ENCODE results near the gene CRNKL1.
"Not testable (repeated sequence)": the region's sequence is repeated elsewhere in the genome, so short reads cannot be mapped to it uniquely, and the experiment has no call there.

CRNKL1 gene

DNA sequence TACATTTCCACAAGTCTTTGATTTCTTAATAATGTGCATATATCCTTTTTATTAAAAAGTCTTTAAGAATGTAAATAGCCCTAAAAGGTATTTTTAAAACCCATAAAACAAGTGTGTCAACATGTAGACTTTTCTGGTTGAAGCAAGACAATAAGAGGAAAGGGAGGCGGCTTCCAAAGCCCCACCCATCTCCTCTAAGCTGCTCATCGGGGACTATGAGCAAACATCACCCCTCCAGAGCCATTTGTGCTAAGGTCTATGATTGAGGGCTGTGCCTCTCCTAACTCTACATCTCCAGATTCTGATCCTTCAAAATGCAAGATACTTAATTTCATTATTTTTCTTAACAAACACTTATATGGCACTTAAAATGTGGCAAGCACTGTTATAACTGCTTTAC, 37.6 kb downstream of the CRNKL1 start:
- intact Hi-C loops (cut with DNase I): loop anchor here (5.0 kb wide), 1 partner anchor 38 kb away; the partner anchor contains the start of genes CFAP61 and CRNKL1
- no peak for DNase-seq

DNA sequence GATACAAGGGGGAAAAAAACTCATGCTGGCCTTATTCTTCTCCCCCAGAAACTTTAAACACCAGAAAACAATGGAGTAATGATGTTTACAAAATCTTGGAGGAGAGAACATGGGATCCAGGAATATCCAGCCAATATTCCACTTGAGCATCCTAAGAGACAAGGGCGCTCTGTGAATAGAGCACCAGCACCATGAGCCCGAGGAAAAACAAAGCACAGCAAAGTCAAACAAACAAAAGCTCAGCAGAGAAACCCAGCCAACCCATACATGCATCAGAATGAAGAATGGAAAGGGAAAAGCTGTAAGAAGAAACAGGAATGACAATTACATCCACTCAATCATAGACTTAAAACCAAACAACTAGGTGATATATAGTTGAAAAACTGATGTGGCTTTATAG, 39.7 kb downstream of the CRNKL1 start:
- intact Hi-C loops (cut with DNase I): no loop called here
- DNase-seq: peak in 1 of 10 donors; percentile 34

DNA sequence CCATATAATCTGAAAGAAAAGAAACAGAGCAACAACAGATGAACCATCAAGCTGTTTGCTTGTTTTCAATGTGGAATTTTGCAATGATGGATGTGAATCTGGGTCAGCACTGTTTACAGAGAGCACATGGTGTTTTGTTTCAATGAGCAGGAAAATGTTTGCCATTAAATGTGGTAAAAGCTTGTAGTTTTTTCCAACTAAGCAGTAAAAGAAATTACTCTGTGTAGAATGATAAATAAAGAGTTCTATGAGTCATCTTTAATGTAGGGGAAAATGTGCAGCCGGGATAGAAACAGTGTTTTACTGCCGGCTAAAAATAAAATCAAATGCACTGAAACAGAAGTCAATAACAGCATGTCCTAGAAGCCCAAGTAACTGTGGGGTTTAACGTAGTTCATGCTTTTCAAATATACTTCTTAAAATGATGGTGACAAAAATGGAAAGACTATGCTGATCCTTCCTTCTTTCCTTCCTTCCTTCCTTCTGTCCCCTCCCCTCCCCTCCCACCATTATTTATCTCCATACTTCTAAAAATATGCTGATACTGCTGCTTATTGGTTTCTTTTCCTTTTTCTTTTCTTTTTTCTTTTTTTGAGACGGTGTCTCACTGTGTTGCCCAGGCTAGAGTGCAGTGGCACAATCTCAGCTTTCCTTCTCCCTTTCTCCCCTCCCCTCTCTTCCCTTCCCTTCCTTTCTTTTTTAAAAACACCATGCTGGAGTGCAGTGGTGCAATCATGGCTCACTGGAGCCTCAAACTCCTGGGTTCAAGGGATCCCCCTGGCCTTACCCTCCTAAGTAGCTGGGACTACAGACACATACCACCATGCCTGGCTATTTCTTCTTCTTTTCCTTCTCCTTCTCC, 41.4 kb downstream of the CRNKL1 start:
- intact Hi-C loops (cut with DNase I): no loop called here
- DNase-seq: no peak

- intact Hi-C loops (cut with DNase I): no loop called here
- DNase-seq: no peak
These were observed 42.4 kb downstream of the CRNKL1 start for GRCh38 chr20:20009784-20010253.

GRCh38 chr20:20005342-20005741, 46.9 kb downstream of the CRNKL1 start:
- DNase-seq: no peak
- intact Hi-C loops (cut with DNase I): no loop called here

- DNase-seq; intact Hi-C loops (cut with DNase I): not testable (repeated sequence)
These were observed 48.3 kb downstream of the CRNKL1 start for GRCh38 chr20:20003955-20004322.

DNA sequence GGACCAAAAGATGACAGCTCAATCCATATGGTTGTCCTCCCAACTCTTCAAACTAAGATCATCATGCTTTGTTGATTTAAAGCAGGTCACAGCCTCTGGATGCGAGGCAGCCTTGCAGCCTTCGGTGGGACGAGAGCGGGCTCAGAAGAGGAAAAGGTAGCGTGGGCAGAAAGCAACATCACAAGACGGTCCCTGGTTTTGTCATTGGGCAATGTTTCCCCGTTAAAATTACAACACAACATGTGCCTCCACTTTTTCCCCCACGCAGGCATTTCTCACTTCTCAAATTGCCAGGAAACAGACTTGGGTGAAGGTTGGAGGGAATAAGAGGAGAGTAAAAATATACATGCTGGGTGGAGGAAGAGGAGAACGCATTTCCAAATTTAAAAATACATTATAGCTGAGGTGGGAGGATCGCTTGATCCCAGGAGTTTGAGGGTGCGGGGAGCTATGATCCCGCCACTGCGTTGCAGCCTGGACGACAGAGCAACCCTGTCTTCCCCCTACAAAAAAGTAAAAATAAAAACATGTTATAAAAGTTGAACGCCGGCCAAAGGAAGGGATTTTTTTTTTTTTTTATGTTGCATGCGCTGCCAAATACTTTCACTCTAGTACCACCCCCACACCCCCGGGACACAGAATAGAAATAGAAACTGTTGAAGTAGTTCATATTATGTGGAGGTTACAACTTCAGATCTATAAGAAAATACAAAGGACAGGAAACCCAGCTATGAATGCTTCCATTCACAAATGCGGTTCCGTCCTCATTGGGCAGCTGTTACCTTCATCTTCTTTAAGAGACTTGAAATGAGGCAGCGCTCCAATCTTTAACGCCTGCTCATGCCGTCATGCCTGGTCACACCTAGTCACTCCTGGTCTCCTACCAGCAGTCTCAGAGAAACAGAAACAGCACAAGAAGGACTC, 49.0 kb downstream of the CRNKL1 start:
- DNase-seq: peak in 3 of 10 donors; percentile 49 to 87 (median 77)
- intact Hi-C loops (cut with DNase I): no loop called here

DNA sequence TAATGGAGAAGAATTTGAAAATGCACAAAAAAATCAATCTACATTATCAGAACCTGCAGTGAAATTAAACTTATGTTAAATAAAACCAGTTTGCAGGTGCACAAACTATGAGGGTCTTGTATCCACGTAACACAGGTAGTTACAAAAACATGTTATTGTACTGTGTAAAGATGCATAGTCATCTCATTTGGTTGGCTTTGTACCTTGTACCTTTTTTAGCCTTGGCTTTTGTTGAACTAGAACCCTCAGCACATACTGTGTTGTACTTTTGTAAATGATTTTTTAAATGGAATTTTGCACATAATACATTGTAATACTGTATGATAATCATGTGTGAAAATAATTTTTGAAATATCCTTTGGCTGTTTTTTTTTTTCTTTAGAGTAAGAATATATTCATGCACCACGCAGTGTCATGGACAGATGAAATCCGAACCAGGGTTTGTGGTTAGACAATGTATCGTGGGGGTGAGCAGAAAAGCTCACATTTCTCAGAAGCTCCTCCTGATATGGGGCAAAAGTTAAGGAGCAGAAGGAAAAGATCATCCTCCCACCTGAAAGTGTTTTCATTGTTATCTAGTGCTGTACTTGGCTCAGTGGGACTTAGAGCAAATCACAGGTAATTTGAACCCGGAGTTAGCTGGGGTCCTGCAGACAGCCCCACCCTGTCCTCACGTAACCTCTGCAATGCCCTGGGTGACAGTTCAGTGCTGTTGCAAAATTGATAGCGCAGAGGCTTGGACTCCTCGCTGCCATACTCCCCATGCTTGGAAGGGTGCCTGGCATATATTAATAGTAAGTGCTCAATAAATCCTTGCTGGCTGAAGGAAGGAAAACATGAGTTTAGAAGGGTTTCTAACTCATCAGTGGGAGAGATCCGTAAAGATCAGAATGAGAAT, 49.9 kb downstream of the CRNKL1 start:
- intact Hi-C loops (cut with DNase I): no loop called here
- no peak for DNase-seq

GRCh38 chr20:20000211-20000968, 51.9 kb downstream of the CRNKL1 start:
- no peak for DNase-seq
- intact Hi-C loops (cut with DNase I): no loop called here

- no peak for DNase-seq
- intact Hi-C loops (cut with DNase I): no loop called here
These were observed 53.1 kb downstream of the CRNKL1 start for GRCh38 chr20:19998990-19999705.

- DNase-seq: no peak
- intact Hi-C loops (cut with DNase I): loop anchor here (2.0 kb wide), 1 partner anchor 304 kb away; no protein-coding TSS in a partner anchor
These were observed 55.3 kb downstream of the CRNKL1 start for GRCh38 chr20:19996917-19997316.

DNA sequence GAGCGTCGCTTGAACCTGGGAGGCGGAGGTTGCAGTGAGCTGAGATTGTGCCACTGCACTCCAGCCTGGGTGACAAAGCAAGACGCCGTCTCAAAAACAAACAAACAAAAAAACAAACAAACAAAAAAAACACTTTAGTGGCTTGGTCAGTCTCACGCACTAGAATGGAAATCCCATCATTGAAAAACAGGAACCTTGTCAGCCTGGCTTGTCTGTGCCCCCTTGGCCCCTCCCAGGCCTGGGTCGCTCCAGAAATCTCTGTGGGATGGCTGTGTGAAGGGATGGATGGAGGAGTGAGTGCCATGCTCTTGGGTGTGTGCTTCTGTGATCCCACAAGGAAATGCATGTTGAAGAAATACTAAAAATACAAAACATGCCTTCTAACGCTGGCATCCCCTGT, 56.0 kb downstream of the CRNKL1 start:
- intact Hi-C loops (cut with DNase I): loop anchor here (2.0 kb wide), 1 partner anchor 303 kb away; no protein-coding TSS in a partner anchor
- no peak for DNase-seq

- DNase-seq: peak in 1 of 10 donors; percentile 55
These were observed 56.9 kb downstream of the CRNKL1 start for GRCh38 chr20:19995220-19995863.

DNA sequence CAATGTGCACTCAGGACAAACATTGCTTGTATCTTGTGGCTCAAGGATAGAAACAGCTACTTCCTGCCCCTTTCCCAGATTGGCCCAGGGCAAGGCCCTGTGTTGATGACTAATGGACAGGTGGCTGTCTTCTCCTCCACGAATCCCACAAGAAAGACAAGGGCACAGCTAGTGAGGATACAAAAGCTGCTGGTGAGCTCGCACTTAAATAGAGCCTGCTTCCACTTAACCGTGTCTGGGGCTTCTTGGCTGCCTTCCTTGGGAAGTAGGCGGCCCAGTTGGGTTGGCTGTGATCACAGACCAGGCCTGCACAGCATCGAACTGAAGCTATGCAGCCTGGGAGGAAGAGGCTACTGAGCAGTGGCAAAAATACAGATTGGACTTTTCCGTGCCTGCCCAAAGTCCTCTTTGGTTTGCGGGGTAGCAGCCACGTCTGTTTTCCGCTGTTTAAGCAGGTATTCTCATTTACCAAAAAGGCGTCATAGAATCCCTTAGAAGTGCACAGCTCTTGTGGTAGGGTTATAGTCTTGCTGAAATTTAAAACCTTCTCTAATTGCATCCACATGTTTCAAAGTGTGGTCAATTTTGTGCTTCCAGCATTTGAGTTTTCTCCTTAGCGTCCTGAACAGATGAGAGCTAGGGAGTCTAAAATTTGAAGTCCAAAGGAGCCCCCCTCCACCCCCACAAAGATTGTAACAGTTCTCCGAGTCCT, 58.2 kb downstream of the CRNKL1 start:
- intact Hi-C loops (cut with DNase I): loop anchor here (2.0 kb wide), 2 partner anchors 105 to 209 kb away; no protein-coding TSS in a partner anchor

More at GRCh38 chr20:19995220-19995863, 56.9 kb downstream of the CRNKL1 start:
- intact Hi-C loops (cut with DNase I): loop anchor here (2.0 kb wide), 2 partner anchors 107 to 211 kb away; no protein-coding TSS in a partner anchor

GRCh38 chr20:19992996-19993908, 59.0 kb downstream of the CRNKL1 start:
- intact Hi-C loops (cut with DNase I): no loop called here
- peak in 2 of 10 donors; percentile 49 to 56 for DNase-seq

More for the DNA sequence above, 58.2 kb downstream of the CRNKL1 start:
- peak in 3 of 10 donors; percentile 30 to 87 (median 76) for DNase-seq

DNA sequence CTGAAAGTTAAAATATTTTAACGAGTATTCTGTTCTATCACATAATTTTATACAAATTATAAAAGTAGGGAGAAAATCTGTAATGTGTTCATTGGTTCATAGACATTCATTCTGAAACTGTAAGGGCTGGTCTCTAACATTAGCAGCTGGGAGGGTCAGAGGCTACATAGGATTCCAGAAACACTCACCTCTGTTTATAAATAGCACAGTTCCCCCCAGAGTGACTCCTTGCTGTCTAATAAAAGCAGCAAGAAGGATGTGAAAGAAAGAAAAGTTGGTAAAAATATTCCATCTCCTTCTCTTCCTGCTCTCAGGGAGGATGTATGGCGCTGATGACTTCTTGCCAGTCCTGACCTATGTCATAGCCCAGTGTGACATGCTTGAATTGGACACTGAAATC, 60.4 kb downstream of the CRNKL1 start:
- intact Hi-C loops (cut with DNase I): no loop called here
- DNase-seq: no peak
